Measurements from ENCODE around the gene DMKN.

Gene DMKN

GRCh38 chr19:35513628-35514281 is at the start of gene DMKN:
DMKN (minus strand) TSS chr19:35513649; CDS start chr19:35513475, 174 bp downstream.
- no peak for DNase-seq

- no peak for DNase-seq
These were observed 49.3 kb upstream of the DMKN start for GRCh38 chr19:35562776-35563175.

- DNase-seq, result peak in 1 of 2 experiments; percentile 44
These were observed 48.9 kb upstream of the DMKN start for GRCh38 chr19:35562336-35562735.

- no peak for DNase-seq
These were observed 48.0 kb upstream of the DMKN start for GRCh38 chr19:35561436-35561835.

GRCh38 chr19:35560677-35561076 is 47.2 kb upstream of the DMKN start:
- no peak for DNase-seq

GRCh38 chr19:35560271-35560670 is 46.8 kb upstream of the DMKN start:
- DNase-seq, result no peak

- DNase-seq, result no peak
These were observed 46.3 kb upstream of the DMKN start for GRCh38 chr19:35559781-35560180.

GRCh38 chr19:35559281-35559659 is 45.8 kb upstream of the DMKN start:
- DNase-seq, result peak in 1 of 2 experiments; percentile 22

- no peak for DNase-seq
These were observed 45.2 kb upstream of the DMKN start for GRCh38 chr19:35558400-35559280.

GRCh38 chr19:35557539-35558399 is 44.3 kb upstream of the DMKN start:
- peak; percentile 80 to 91 for DNase-seq

- DNase-seq, result no peak
These were observed 43.5 kb upstream of the DMKN start for GRCh38 chr19:35556846-35557538.

GRCh38 chr19:35556025-35556590 is 42.7 kb upstream of the DMKN start:
- DNase-seq, result no peak

GRCh38 chr19:35555301-35556005 is 42.0 kb upstream of the DMKN start:
- DNase-seq, result peak; percentile 65 to 77

- no peak for DNase-seq
These were observed 40.6 kb upstream of the DMKN start for GRCh38 chr19:35554076-35554475.

- no peak for DNase-seq
These were observed 40.0 kb upstream of the DMKN start for GRCh38 chr19:35553385-35554000.

- no peak for DNase-seq
These were observed 39.3 kb upstream of the DMKN start for GRCh38 chr19:35552534-35553384.

GRCh38 chr19:35551091-35551810 is 37.8 kb upstream of the DMKN start:
- DNase-seq, result no peak

GRCh38 chr19:35549879-35550523 is 36.6 kb upstream of the DMKN start:
- DNase-seq, result no peak
